Activated CD8-positive, alpha-beta T cell treated with anti-CD3 and anti-CD28 coated beads for 36 hours (primary cell): ENCODE results near the gene METAP1. TPM values are rescaled to one million over a fixed set of nuclear protein-coding genes. Genes with fewer than 3 reads are reported as not detected.

ENCODE experiments used
- ATAC-seq: fragments of 200-7000 bp; cut with Tn5 transposase; one replicate; pipeline ENCODE4 v1.10.0; 2021; ENCODE audit warnings: mild to moderate bottlenecking, moderate library complexity
- CTCF ChIA-PET: fragments of 350-600 bp; sonication (Branson Sonifier 250); formaldehyde crosslinking; loops from one replicate; lab custom pipeline; 2021; ENCODE audit warnings: antibody characterized with exemption; lab: Charles Lee
- POLR2A ChIA-PET: fragments of 350-600 bp; sonication (Branson Sonifier 250); formaldehyde crosslinking; loops from one replicate; lab custom pipeline; 2021; ENCODE audit warnings: antibody characterized with exemption; lab: Charles Lee
- DNase-seq: peaks from one replicate; pipeline ENCODE4 v3.0.0-alpha.2; 2020
- H3K27ac Mint-ChIP-seq: one replicate; pipeline ENCODE4 v1.8.0; 2021; ENCODE audit warnings: mild to moderate bottlenecking, mixed read lengths
- H3K27me3 Mint-ChIP-seq: one replicate; pipeline ENCODE4 v1.8.0; 2021; ENCODE audit warnings: mixed read lengths
- H3K36me3 Mint-ChIP-seq: one replicate; pipeline ENCODE4 v1.8.0; 2021; ENCODE audit warnings: low read depth, mixed read lengths
- H3K4me1 Mint-ChIP-seq: one replicate; pipeline ENCODE4 v1.8.0; 2021; ENCODE audit warnings: low read depth, mixed read lengths
- H3K4me3 Mint-ChIP-seq: one replicate; pipeline ENCODE4 v1.8.0; 2021; ENCODE audit warnings: mild to moderate bottlenecking, moderate library complexity, mixed read lengths
- H3K9me3 Mint-ChIP-seq: one replicate; pipeline ENCODE4 v1.8.0; 2021; ENCODE audit warnings: mixed read lengths
- intact Hi-C: fragments of 100-400 bp; cut with micrococcal nuclease; formaldehyde crosslinking; loops from one replicate; pipeline ENCODE4 v1.10.0; 2022
- total RNA-seq, 2 experiments: library from RNA; stranded (reverse); gene quantifications; one replicate each; pipeline ENCODE4 v1.2.3, GENCODE V29; 2021
- TF ChIP-seq, protein P1 (sequence below): fragments of 200-600 bp; IDR thresholded peaks from one replicate; pipeline ENCODE4 v1.8.0; 2022; ENCODE audit warnings: antibody characterized with exemption, mild to moderate bottlenecking

The METAP1 gene
- total RNA-seq, 2 experiments from 2014 or later = 67.1 to 70.4 TPM

- intact Hi-C loops = no loop called here
- H3K36me3 Mint-ChIP-seq = peaks cover 41% of the 10 kb centered on the region
- no peaks in the 10 kb centered on the region for H3K9me3 Mint-ChIP-seq
- no peaks in the 10 kb centered on the region for H3K4me1 Mint-ChIP-seq
- TF ChIP-seq, protein P1, sequence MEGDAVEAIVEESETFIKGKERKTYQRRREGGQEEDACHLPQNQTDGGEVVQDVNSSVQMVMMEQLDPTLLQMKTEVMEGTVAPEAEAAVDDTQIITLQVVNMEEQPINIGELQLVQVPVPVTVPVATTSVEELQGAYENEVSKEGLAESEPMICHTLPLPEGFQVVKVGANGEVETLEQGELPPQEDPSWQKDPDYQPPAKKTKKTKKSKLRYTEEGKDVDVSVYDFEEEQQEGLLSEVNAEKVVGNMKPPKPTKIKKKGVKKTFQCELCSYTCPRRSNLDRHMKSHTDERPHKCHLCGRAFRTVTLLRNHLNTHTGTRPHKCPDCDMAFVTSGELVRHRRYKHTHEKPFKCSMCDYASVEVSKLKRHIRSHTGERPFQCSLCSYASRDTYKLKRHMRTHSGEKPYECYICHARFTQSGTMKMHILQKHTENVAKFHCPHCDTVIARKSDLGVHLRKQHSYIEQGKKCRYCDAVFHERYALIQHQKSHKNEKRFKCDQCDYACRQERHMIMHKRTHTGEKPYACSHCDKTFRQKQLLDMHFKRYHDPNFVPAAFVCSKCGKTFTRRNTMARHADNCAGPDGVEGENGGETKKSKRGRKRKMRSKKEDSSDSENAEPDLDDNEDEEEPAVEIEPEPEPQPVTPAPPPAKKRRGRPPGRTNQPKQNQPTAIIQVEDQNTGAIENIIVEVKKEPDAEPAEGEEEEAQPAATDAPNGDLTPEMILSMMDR = no peak
- DNase-seq (no peak), ATAC-seq (no peak)
- no peaks in the 10 kb centered on the region for H3K27me3 Mint-ChIP-seq
- CTCF ChIA-PET = interaction anchor here (1.5 kb wide), 1 partner anchor 19 kb away, joined by 6 read pairs; no protein-coding TSS in a partner anchor
- H3K27ac Mint-ChIP-seq = no peak overlapping the region
- POLR2A ChIA-PET = interaction anchor here (0.9 to 1.3 kb wide), 2 partner anchors 13 to 18 kb away, joined by 3 to 6 read pairs; partner anchors contain the start of gene ADH5
- no peak overlapping the region for H3K4me3 Mint-ChIP-seq
These were observed 79.3 kb downstream of the METAP1 start for GRCh38 chr4:99074816-99075215.

- no peaks in the 10 kb centered on the region for H3K9me3 Mint-ChIP-seq
- intact Hi-C loops = no loop called here
- H3K27ac Mint-ChIP-seq = no peak overlapping the region
- H3K4me1 Mint-ChIP-seq = no peaks in the 10 kb centered on the region
- TF ChIP-seq, protein P1 = no peak
- ChIA-PET CTCF (interaction anchor here (1.5 kb wide), 1 partner anchor 20 kb away, joined by 6 read pairs; no protein-coding TSS in a partner anchor), POLR2A (interaction anchor here (0.6 kb wide), 1 partner anchor 480 kb away, joined by 3 read pairs; no protein-coding TSS in a partner anchor)
- H3K36me3 Mint-ChIP-seq = peaks cover 48% of the 10 kb centered on the region
- DNase-seq (no peak), ATAC-seq (no peak)
- H3K27me3 Mint-ChIP-seq = no peaks in the 10 kb centered on the region
- H3K4me3 Mint-ChIP-seq = no peak overlapping the region
These were observed 80.9 kb downstream of the METAP1 start for GRCh38 chr4:99076292-99076976.

- Mint-ChIP-seq H3K4me3 (no peak overlapping the region), H3K27me3 (no peaks in the 10 kb centered on the region), H3K4me1 (peaks cover 3% of the 10 kb centered on the region), H3K27ac (no peak overlapping the region), H3K9me3 (no peaks in the 10 kb centered on the region), H3K36me3 (peaks cover 48% of the 10 kb centered on the region)
- intact Hi-C loops = no loop called here
- DNase-seq = no peak
- ChIA-PET POLR2A (no interaction called here), CTCF (no interaction called here)
- TF ChIP-seq, protein P1 = no peak
- no peak for ATAC-seq
These were observed 81.7 kb downstream of the METAP1 start for GRCh38 chr4:99077177-99077576.

GRCh38 chr4:99078336-99078735 is 82.8 kb downstream of the METAP1 start:
- POLR2A ChIA-PET = interaction anchor here (0.6 to 2.4 kb wide), 4 partner anchors 10 to 150 kb away, joined by 3 to 11 read pairs (median 5); partner anchors contain the start of genes ADH5 and EIF4E
- TF ChIP-seq, protein P1 = no peak
- H3K36me3 Mint-ChIP-seq = peaks cover 41% of the 10 kb centered on the region
- H3K27me3 Mint-ChIP-seq = no peaks in the 10 kb centered on the region
- H3K4me1 Mint-ChIP-seq = peaks cover 3% of the 10 kb centered on the region
- CTCF ChIA-PET = interaction anchor here (1.6 kb wide), 1 partner anchor 83 kb away, joined by 4 read pairs; the partner anchor contains the start of gene METAP1
- no peak for DNase-seq
- H3K27ac Mint-ChIP-seq = no peak overlapping the region
- no peaks in the 10 kb centered on the region for H3K9me3 Mint-ChIP-seq
- ATAC-seq = no peak
- H3K4me3 Mint-ChIP-seq = no peak overlapping the region
- intact Hi-C loops = no loop called here
